Psoas muscle (tissue), 8 donors: Measurements from ENCODE around the gene TEAD4. TPM values are rescaled to one million over a fixed set of nuclear protein-coding genes. Genes with fewer than 3 reads are reported as not detected.

Experiments
- ATAC-seq, 4 donors: fragments of 200-7000 bp; cut with Tn5 transposase; one replicate each; pipeline ENCODE4 v1.9.1; 2020; ENCODE audit warnings: moderate library complexity in 3 of 4, mild to moderate bottlenecking in 2 of 4
- DNase-seq, 2 donors: peaks; one replicate each; pipeline ENCODE4 v3.0.0-alpha.2; 2020
- H3K27ac ChIP-seq: fragments of 200-600 bp; one replicate; pipeline ENCODE4 v1.8.0; 2022
- H3K27me3 ChIP-seq, 3 donors: fragments of 200-600 bp in 1 of 3; one replicate each; pipeline versions ENCODE4 v1.6.1 to v1.8.0; 2013 to 2022; ENCODE audit warnings: low read length in 2 of 3, mild to moderate bottlenecking in 2 of 3, moderate library complexity in 1 of 3; ENCODE audit not compliant: insufficient read depth in 3 of 3
- H3K36me3 ChIP-seq, 2 donors: fragments of 200-600 bp in 1 of 2; one replicate each; pipeline versions ENCODE4 v1.6.1 to v1.8.0; 2013 to 2022; ENCODE audit warnings: low read depth in 1 of 2, mild to moderate bottlenecking in 1 of 2, moderate library complexity in 1 of 2; ENCODE audit not compliant: insufficient read depth in 1 of 2
- H3K4me1 ChIP-seq: fragments of 200-600 bp; one replicate; pipeline ENCODE4 v1.8.0; 2022
- H3K4me3 ChIP-seq: fragments of 200-600 bp; one replicate; pipeline ENCODE4 v1.8.0; 2022; ENCODE audit warnings: mild to moderate bottlenecking
- H3K9me3 ChIP-seq: fragments of 200-600 bp; one replicate; pipeline ENCODE4 v1.8.0; 2022
- CTCF ChIP-seq: fragments of 200-600 bp; IDR thresholded peaks from one replicate; pipeline ENCODE4 v1.8.0; 2022; ENCODE audit warnings: antibody characterized with exemption
- WGBS, 3 donors: extraction: QIAGEN DNeasy Blood & Tissue Kit; methylation state at CpG; one replicate each; pipeline versions ENCODE4 v1.1.6 to v1.1.7; 2013; 5-methylcytosine and 5-hydroxymethylcytosine counted together
- intact Hi-C, 2 donors: fragments of 100-400 bp; cut with DNase I; formaldehyde crosslinking; loops; one replicate each; pipeline versions ENCODE4 v1.11.0 to v1.14.2; 2022
- polyA plus RNA-seq, 3 donors: library from polyadenylated mRNA; stranded (reverse); fragments of 200-250 nt; gene quantifications; one replicate each; pipeline ENCODE4 v1.2.3, GENCODE V29; 2013
- total RNA-seq, 4 donors: library from RNA; stranded (reverse); fragmentation: NEBNext Ultra II Directional in 2 of 4; extraction: Animal tissue kit (Norgen Biotek cat#: 25700) in 2 of 4; gene quantifications; one replicate each; pipeline versions ENCODE4 v1.2.1 to v1.2.4, GENCODE V29; 2021 to 2023
- donor health status: healthy with polysubstance abuse.
- donor health status: DM: no; HTN: no; CAD: no; lungs with moderate emphysema.
- donor health status: Bipolar disorder and iron deficiency.
- donor health status: healthy.
- donor health status: DM: yes; HTN: yes; CAD: no.
- donor health status: DM: no; HTN: no; CAD: no.
- donor health status: DM: no; HTN: no; CAD: no.
- donor health status: DM: yes; HTN: yes; CAD: no.

TEAD4 gene
- total and polyA plus RNA-seq, 7 donors: 71.2 to 236 (median 96.2) TPM

- peak; percentile 40 to 79 for DNase-seq
- Histone ChIP-seq H3K27ac (peak overlapping the region; percentile 90), H3K4me3 (no peak overlapping the region), H3K4me1 (peaks cover 68% of the 10 kb centered on the region), H3K9me3 (no peaks in the 10 kb centered on the region), H3K27me3 (no peaks in the 10 kb centered on the region), H3K36me3 (peaks cover 0 to 31% of the 10 kb centered on the region in 2 donors)
- intact Hi-C loops: loop anchor here (2.0 to 5.0 kb wide), 2 partner anchors 35 to 36 kb away; no protein-coding TSS in a partner anchor
- WGBS, 3 donors: 42 to 49% (median 48%) methylated on average over 15 of the region's 15 CpGs
- TF ChIP-seq CTCF: no peak
- ATAC-seq: peak; percentile 25 to 52 (median 42)
Observed at GRCh38 chr12:2997989-2998670, 38.9 kb downstream of the TEAD4 start.

- ATAC-seq (peak; percentile 85 to 92 (median 88)), DNase-seq (peak; percentile 91 to 98)
- peaks cover 71% of the 10 kb centered on the region for H3K4me1 ChIP-seq
- no peaks in the 10 kb centered on the region for H3K9me3 ChIP-seq
- 19 to 25% (median 23%) methylated on average over 11 to 12 of the region's 12 CpGs for WGBS, 3 donors
- peak overlapping the region; percentile 44 for H3K4me3 ChIP-seq
- H3K27me3 ChIP-seq: no peaks in the 10 kb centered on the region
- peaks cover 0 to 31% of the 10 kb centered on the region in 2 donors for H3K36me3 ChIP-seq
- H3K27ac ChIP-seq: peak overlapping the region; percentile 90
- no peak for TF ChIP-seq CTCF
- intact Hi-C loops: loop anchor here (2.0 to 5.0 kb wide), 2 partner anchors 36 to 37 kb away; no protein-coding TSS in a partner anchor
Observed at GRCh38 chr12:2998789-2999264, 39.6 kb downstream of the TEAD4 start.

- intact Hi-C loops: loop anchor here (2.0 to 5.0 kb wide), 2 partner anchors 37 kb away; no protein-coding TSS in a partner anchor
- H3K9me3 ChIP-seq: no peaks in the 10 kb centered on the region
- H3K4me3 ChIP-seq: peak overlapping the region; percentile 44
- peak overlapping the region; percentile 90 for H3K27ac ChIP-seq
- peaks cover 76% of the 10 kb centered on the region for H3K4me1 ChIP-seq
- ATAC-seq (peak; percentile 34 to 68 (median 55)), DNase-seq (peak; percentile 35 to 84)
- peaks cover 0 to 29% of the 10 kb centered on the region in 2 donors for H3K36me3 ChIP-seq
- H3K27me3 ChIP-seq: no peaks in the 10 kb centered on the region
- WGBS, 3 donors: 30 to 39% (median 36%) methylated on average over 23 of the region's 23 CpGs
- no peak for TF ChIP-seq CTCF
Observed at GRCh38 chr12:2999265-2999841, 40.2 kb downstream of the TEAD4 start.

GRCh38 chr12:3000548-3001275 lies 41.5 kb downstream of the TEAD4 start:
- H3K27me3 ChIP-seq: no peaks in the 10 kb centered on the region
- peak; percentile 34 for TF ChIP-seq CTCF
- intact Hi-C loops: no loop called here
- DNase-seq (no peak), ATAC-seq (no peak)
- peaks cover 0 to 16% of the 10 kb centered on the region in 2 donors for H3K36me3 ChIP-seq
- H3K27ac ChIP-seq: peak overlapping the region; percentile 90
- no peaks in the 10 kb centered on the region for H3K9me3 ChIP-seq
- H3K4me3 ChIP-seq: peak overlapping the region; percentile 44
- peaks cover 80% of the 10 kb centered on the region for H3K4me1 ChIP-seq
- 46 to 73% (median 66%) methylated on average over 13 of the region's 13 CpGs for WGBS, 3 donors
